Suprapubic skin (tissue), 4 donors: ENCODE results near the gene ATXN7. TPM values are rescaled to one million over a fixed set of nuclear protein-coding genes. Genes with fewer than 3 reads are reported as not detected.

Source experiments
- DNase-seq, 2 donors: peaks; one replicate each; pipeline ENCODE4 v3.0.0-alpha.2; 2019; ENCODE audit warnings: low spot score in 2 of 2
- H3K27ac ChIP-seq: fragments of 200-600 bp; sonication (generic); one replicate; pipeline ENCODE4 v1.5.1; 2019
- H3K27me3 ChIP-seq: fragments of 200-600 bp; sonication (generic); one replicate; pipeline ENCODE4 v1.5.1; 2019
- H3K36me3 ChIP-seq: fragments of 200-600 bp; sonication (generic); one replicate; pipeline ENCODE4 v1.5.1; 2019
- H3K4me1 ChIP-seq: fragments of 200-600 bp; sonication (generic); one replicate; pipeline ENCODE4 v1.5.1; 2019
- H3K4me3 ChIP-seq: fragments of 200-600 bp; sonication (generic); one replicate; pipeline ENCODE4 v1.5.1; 2019; ENCODE audit warnings: mild to moderate bottlenecking
- H3K9me3 ChIP-seq: fragments of 200-600 bp; sonication (generic); one replicate; pipeline ENCODE4 v1.5.1; 2019
- EP300 ChIP-seq: sonication (generic); formaldehyde crosslinking; IDR thresholded peaks from one replicate; pipeline ENCODE4 v1.6.1; 2017; ENCODE audit warnings: antibody characterized with exemption
- POLR2A ChIP-seq, 2 donors: fragments of 450-650 bp; IDR thresholded peaks; one replicate each; pipeline ENCODE4 v1.6.1; 2017; ENCODE audit warnings: antibody characterized with exemption in 2 of 2, mild to moderate bottlenecking in 2 of 2, moderate library complexity in 2 of 2
- POLR2AphosphoS5 ChIP-seq, 3 donors: sonication (generic); formaldehyde crosslinking; IDR thresholded peaks; one replicate each; pipeline ENCODE4 v1.6.1; 2017; ENCODE audit warnings: antibody characterized with exemption in 3 of 3
- WGBS: methylation state at CpG from one replicate; pipeline ENCODE4 v1.1.5; 2018; 5-methylcytosine and 5-hydroxymethylcytosine counted together
- total RNA-seq, 4 donors: library from RNA; depleted of rRNA; stranded (reverse); fragments of >200 nt; gene quantifications; one replicate each; pipeline ENCODE4 v1.1.0, GENCODE V29; 2016
- TF ChIP-seq, protein P1 (sequence below), 2 donors: fragments of 200-600 bp in 1 of 2; fragments of 450-650 bp in 1 of 2; sonication (generic) in 1 of 2; IDR thresholded peaks; one replicate each; pipeline ENCODE4 v1.5.1; 2016 to 2019; ENCODE audit warnings: antibody characterized with exemption in 2 of 2, mild to moderate bottlenecking in 1 of 2, moderate library complexity in 1 of 2

Gene ATXN7
- total RNA-seq, 4 donors from 2014 or later = 22.9 to 101 (median 44.2) TPM

DNA sequence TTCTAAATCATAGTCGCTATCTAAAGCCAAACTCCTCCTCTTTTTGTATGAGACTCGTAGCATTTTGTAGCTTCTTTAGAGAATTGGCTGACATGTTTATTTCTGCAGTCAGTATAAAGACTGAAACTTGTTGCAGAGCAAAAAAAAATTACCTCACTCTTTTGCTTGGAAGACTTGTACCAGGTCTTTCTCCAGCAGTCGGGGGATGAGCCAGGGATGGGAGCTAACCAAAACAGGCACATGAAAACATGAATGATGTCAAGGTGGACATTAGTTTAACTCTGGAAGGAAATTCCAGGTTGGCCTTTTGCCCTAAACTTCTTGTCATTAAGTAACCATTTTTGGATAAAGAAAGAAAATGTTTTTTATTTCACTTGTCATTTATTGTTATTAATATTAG, 95.5 kb downstream of the ATXN7 start:
- H3K4me3 ChIP-seq = no peak overlapping the region
- no peak for TF ChIP-seq EP300
- TF ChIP-seq, protein P1, sequence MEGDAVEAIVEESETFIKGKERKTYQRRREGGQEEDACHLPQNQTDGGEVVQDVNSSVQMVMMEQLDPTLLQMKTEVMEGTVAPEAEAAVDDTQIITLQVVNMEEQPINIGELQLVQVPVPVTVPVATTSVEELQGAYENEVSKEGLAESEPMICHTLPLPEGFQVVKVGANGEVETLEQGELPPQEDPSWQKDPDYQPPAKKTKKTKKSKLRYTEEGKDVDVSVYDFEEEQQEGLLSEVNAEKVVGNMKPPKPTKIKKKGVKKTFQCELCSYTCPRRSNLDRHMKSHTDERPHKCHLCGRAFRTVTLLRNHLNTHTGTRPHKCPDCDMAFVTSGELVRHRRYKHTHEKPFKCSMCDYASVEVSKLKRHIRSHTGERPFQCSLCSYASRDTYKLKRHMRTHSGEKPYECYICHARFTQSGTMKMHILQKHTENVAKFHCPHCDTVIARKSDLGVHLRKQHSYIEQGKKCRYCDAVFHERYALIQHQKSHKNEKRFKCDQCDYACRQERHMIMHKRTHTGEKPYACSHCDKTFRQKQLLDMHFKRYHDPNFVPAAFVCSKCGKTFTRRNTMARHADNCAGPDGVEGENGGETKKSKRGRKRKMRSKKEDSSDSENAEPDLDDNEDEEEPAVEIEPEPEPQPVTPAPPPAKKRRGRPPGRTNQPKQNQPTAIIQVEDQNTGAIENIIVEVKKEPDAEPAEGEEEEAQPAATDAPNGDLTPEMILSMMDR (IDR thresholded peaks at IDR 0.05) = no peak
- no peak for TF ChIP-seq POLR2A (IDR thresholded peaks at IDR 0.05)
- TF ChIP-seq POLR2AphosphoS5 (IDR thresholded peaks at IDR 0.05) = no peak
- no peaks in the 10 kb centered on the region for H3K9me3 ChIP-seq
- peaks cover 4% of the 10 kb centered on the region for H3K36me3 ChIP-seq
- 39% methylated on average over 3 of the region's 3 CpGs for WGBS
- no peak overlapping the region for H3K27ac ChIP-seq
- peaks cover 24% of the 10 kb centered on the region for H3K4me1 ChIP-seq
- no peak for DNase-seq
- no peaks in the 10 kb centered on the region for H3K27me3 ChIP-seq

DNA sequence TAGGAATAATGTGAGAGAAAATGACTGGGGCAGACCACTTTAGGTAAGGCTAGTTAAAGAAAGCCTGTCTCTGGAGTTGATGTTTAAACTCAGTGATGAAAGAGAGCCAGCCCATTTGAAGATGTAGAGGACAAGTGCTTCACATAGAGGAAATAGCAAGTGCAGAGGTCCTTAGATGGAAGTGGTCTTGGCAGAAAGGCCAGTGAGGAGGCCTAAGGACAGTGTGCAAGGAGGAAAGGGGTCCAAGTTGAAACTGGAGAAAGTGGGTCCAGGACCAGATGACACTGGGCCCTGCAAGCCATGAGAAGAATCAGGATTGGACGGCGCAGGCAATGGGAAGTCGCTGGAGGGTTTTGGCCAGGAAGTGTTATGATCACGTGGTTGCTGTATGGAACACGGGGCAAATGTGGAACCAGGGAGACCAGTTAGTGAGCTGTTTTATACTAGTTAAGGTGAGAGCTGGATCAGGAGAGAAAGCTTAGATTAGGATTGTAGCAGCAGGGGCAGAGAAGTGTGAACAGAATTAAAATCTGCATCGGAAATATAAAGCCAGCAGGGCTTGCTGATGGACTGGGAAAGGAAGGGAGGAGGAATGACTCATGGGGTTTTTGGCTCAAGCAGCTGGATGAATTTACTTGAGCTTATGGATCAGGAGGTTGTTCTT, 96.5 kb downstream of the ATXN7 start:
- no peaks in the 10 kb centered on the region for H3K9me3 ChIP-seq
- peak overlapping the region; percentile 28 for H3K4me3 ChIP-seq
- no peaks in the 10 kb centered on the region for H3K36me3 ChIP-seq
- 14% methylated on average over 6 of the region's 6 CpGs for WGBS
- H3K4me1 ChIP-seq = peaks cover 29% of the 10 kb centered on the region
- TF ChIP-seq, protein P1 (IDR thresholded peaks at IDR 0.05) = no peak
- TF ChIP-seq EP300 = no peak
- TF ChIP-seq POLR2AphosphoS5 (IDR thresholded peaks at IDR 0.05) = no peak
- TF ChIP-seq POLR2A (IDR thresholded peaks at IDR 0.05) = no peak
- no peak for DNase-seq
- peak overlapping the region; percentile 2 for H3K27ac ChIP-seq
- no peaks in the 10 kb centered on the region for H3K27me3 ChIP-seq

DNA sequence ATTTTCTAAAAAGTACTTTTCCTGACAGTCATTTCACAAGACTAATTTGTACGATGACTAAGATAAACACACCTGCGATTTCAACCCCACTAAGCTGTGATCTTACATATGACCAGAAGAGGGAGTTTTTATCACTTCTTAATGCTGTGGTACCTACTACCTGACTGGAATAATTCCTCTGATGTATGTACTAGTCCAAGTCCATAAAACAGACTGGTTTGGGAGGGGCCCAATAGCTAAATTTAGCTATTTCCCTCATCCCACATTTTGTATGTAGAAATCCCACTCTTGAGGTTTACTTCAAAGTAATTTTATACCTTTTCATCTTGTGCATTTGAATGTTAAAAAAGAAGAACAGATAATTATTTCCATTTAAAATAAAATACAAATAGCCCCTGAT, 98.2 kb downstream of the ATXN7 start:
- TF ChIP-seq, protein P1 (IDR thresholded peaks at IDR 0.05) = peak; percentile 56 to 62
- TF ChIP-seq POLR2A (IDR thresholded peaks at IDR 0.05) = no peak
- no peak overlapping the region for H3K4me3 ChIP-seq
- no peaks in the 10 kb centered on the region for H3K9me3 ChIP-seq
- 22% methylated on average over 2 of the region's 2 CpGs for WGBS
- H3K27ac ChIP-seq = no peak overlapping the region
- no peaks in the 10 kb centered on the region for H3K36me3 ChIP-seq
- no peaks in the 10 kb centered on the region for H3K27me3 ChIP-seq
- no peak for DNase-seq
- H3K4me1 ChIP-seq = peaks cover 40% of the 10 kb centered on the region

DNA sequence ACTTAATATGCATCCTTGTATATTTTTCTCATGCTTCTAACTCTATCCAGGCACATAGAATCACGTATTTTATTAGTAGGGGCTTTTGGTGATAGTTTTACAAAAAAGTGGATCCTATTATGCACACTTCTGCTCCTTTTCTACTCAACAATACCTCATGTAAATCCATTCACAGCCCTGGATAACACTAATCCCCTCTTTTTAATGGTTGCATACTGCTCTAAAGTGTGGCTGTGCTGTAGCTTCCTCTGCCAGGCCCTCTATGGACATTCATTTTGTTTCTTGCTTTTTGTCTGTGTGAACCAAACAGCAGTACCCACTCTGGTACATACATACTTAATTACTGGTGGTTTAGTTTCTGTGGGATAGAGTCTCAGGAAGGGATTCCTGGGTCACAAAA, 99.8 kb downstream of the ATXN7 start:
- DNase-seq = no peak
- WGBS = 97% methylated on average over 1 of the region's 1 CpG
- Histone ChIP-seq H3K27me3 (no peaks in the 10 kb centered on the region), H3K27ac (no peak overlapping the region), H3K4me3 (no peak overlapping the region), H3K9me3 (no peaks in the 10 kb centered on the region), H3K36me3 (no peaks in the 10 kb centered on the region), H3K4me1 (peaks cover 56% of the 10 kb centered on the region)
- no peak for TF ChIP-seq POLR2A (IDR thresholded peaks at IDR 0.05)
- TF ChIP-seq EP300 = no peak
- no peak for TF ChIP-seq POLR2AphosphoS5 (IDR thresholded peaks at IDR 0.05)
- TF ChIP-seq, protein P1 (IDR thresholded peaks at IDR 0.05) = no peak

DNA sequence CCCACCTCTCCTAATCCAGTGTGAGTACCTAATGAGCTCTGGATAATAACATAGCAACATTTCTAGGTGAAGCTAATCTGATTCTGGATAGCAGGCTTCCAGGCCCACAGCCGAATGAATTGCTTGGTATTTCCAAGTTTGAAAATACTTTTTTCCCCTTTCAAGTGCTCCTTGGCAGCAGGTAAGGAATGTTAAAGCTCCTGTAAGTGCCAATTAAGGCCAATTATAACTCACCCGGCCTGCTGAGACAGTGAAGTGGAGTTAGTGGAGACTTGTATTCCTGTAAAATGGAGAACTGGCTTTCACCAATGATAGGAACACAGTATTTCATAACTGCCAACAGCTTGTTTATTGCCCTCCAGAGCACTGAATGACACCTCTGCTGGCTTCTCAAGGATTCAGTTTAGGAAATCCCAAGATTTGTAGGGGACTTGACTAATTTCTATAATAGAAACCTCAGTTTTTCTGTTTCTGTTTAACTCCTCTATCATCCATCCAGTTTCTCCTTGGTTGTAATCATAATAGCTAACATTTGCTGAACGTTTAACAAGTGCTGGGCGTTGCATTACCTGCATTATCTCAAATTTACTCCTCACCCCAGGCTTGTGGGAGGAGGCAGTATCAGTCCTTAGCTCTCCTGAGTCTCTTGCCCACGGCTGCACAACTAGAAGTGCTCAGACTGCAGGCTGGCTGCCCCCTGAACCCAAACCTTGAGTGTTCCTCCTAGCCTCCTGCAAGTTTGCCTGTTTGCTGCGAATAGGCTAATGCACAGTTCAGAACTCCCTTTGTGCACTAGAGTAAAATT, 101.2 kb downstream of the ATXN7 start:
- Histone ChIP-seq H3K4me3 (no peak overlapping the region), H3K9me3 (no peaks in the 10 kb centered on the region), H3K27me3 (no peaks in the 10 kb centered on the region), H3K36me3 (no peaks in the 10 kb centered on the region), H3K4me1 (peaks cover 66% of the 10 kb centered on the region), H3K27ac (peak overlapping the region; percentile 2)
- DNase-seq = no peak
- no peak for TF ChIP-seq POLR2A (IDR thresholded peaks at IDR 0.05)
- TF ChIP-seq EP300 = no peak
- no peak for TF ChIP-seq POLR2AphosphoS5 (IDR thresholded peaks at IDR 0.05)
- TF ChIP-seq, protein P1 (IDR thresholded peaks at IDR 0.05) = no peak
- WGBS = 53% methylated on average over 6 of the region's 6 CpGs
